ENCODE results near the gene TRAF2. TPM values are rescaled to one million over a fixed set of nuclear protein-coding genes. Genes with fewer than 3 reads are reported as not detected.

Gene TRAF2
- total and polyA plus RNA-seq, 2 donors (not counting 3 experiments of a cell fraction or from before 2014, with no cell fraction given), result 10.9 to 23.1 TPM

DNA sequence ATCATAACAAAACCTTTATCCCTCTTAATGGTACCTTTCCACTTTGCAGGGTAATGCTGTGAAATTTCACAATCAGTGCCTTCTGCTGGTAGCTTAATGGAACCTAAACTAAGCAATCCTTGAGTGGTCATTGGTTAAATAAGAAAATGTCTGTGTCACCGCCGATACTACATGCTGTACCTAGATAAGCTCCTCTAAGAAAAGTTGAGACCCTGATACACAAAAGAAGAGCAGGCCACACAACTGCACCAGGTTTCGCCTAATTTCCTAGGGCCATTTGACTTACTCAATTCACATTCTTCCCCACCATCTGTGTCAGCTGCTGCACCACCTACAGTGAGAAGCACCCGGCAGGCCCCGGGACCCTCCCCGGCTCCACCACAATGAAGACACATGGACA, 11.2 kb upstream of the TRAF2 start:
- Histone ChIP-seq H3K36me3 (ENCODE audit: control insufficient read depth in 2 of 2, extremely low read depth in 1 of 2, insufficient read depth in 2 of 2, low read length in 2 of 2) (no peaks in the 10 kb centered on the region), H3K9me1 (replicated peaks; ENCODE audit: control insufficient read depth, extremely low read depth, insufficient read depth, low read length) (no peaks in the 10 kb centered on the region), H3K4me1 (ENCODE audit: control insufficient read depth, extremely low read depth, insufficient read depth, low read length) (no peaks in the 10 kb centered on the region), H3K4me2 (ENCODE audit: insufficient read depth, low read length) (no peak overlapping the region), H3K79me2 (ENCODE audit: control insufficient read depth, insufficient read depth, low read length) (no peaks in the 10 kb centered on the region), H2AFZ (ENCODE audit: low read depth, low read length) (no peak overlapping the region), H3K9me3 (replicated peaks; ENCODE audit: control insufficient read depth, insufficient read depth, low read length) (no peaks in the 10 kb centered on the region), H3K27me3 (ENCODE audit: control insufficient read depth in 2 of 2, insufficient read depth in 2 of 2, low read length in 2 of 2) (no peaks in the 10 kb centered on the region), H4K20me1 (replicated peaks; ENCODE audit: control insufficient read depth, extremely low read depth, insufficient read depth, low read length) (no peaks in the 10 kb centered on the region), H3K9ac (replicated peaks; ENCODE audit: extremely low read depth, insufficient read depth, low read length) (no peak overlapping the region), H3K27ac (ENCODE audit: insufficient read depth, low read depth, low read length) (no peak overlapping the region), H3K4me3 (replicated peaks in 1 of 3; ENCODE audit: insufficient read depth in 1 of 3, low read depth in 1 of 3, low read length in 3 of 3) (no peak overlapping the region)
- DNase-seq (ENCODE audit: low read depth, low spot score), result no peak
- BruUV-seq (replicated peaks), result no TSS peak
- dilution Hi-C loops (cut with MboI; ENCODE audit: extremely low pct_ligation_motif_present, low sequenced_read_pairs) (no loop called here), intact Hi-C loops (cut with micrococcal nuclease) (no loop called here)
- no peak for FAIRE-seq
- TF ChIP-seq, protein P1, sequence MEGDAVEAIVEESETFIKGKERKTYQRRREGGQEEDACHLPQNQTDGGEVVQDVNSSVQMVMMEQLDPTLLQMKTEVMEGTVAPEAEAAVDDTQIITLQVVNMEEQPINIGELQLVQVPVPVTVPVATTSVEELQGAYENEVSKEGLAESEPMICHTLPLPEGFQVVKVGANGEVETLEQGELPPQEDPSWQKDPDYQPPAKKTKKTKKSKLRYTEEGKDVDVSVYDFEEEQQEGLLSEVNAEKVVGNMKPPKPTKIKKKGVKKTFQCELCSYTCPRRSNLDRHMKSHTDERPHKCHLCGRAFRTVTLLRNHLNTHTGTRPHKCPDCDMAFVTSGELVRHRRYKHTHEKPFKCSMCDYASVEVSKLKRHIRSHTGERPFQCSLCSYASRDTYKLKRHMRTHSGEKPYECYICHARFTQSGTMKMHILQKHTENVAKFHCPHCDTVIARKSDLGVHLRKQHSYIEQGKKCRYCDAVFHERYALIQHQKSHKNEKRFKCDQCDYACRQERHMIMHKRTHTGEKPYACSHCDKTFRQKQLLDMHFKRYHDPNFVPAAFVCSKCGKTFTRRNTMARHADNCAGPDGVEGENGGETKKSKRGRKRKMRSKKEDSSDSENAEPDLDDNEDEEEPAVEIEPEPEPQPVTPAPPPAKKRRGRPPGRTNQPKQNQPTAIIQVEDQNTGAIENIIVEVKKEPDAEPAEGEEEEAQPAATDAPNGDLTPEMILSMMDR (IDR thresholded peaks at IDR 0.05; ENCODE audit: extremely low read depth in 1 of 2, insufficient read depth in 1 of 2, low read depth in 1 of 2, low read length in 2 of 2), result no peak
- TF ChIP-seq, protein P2, sequence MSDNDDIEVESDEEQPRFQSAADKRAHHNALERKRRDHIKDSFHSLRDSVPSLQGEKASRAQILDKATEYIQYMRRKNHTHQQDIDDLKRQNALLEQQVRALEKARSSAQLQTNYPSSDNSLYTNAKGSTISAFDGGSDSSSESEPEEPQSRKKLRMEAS (IDR thresholded peaks at IDR 0.05; ENCODE audit: insufficient read depth, insufficient read length), result no peak
- TF ChIP-seq POLR2A (IDR thresholded peaks at IDR 0.05; ENCODE audit: low read depth, low read length) (no peak), POLR2AphosphoS5 (IDR thresholded peaks at IDR 0.05; ENCODE audit: insufficient read depth, low read depth, low read length) (no peak), EZH2 (IDR thresholded peaks at IDR 0.05; ENCODE audit: borderline replicate concordance, low read depth, low read length, severe bottlenecking) (no peak), MYC (IDR thresholded peaks at IDR 0.05; ENCODE audit: low read depth, low read length) (no peak), GATA2 (IDR thresholded peaks at IDR 0.05; ENCODE audit: insufficient read depth, insufficient read length, low read depth, low read length) (no peak), FOS (IDR thresholded peaks at IDR 0.05; ENCODE audit: borderline replicate concordance, insufficient read depth, low read length) (no peak), JUN (IDR thresholded peaks at IDR 0.05; ENCODE audit: borderline replicate concordance, insufficient read depth, insufficient read length, low read depth) (no peak)
- ChIA-PET POLR2A (no interaction called here), CTCF (no interaction called here)
